HG03196 (cell line): ENCODE results near the gene EXTL2.
"Not testable (repeated sequence)": the region's sequence is repeated elsewhere in the genome, so short reads cannot be mapped to it uniquely, and the experiment has no call there.

Experiments used
- ATAC-seq: cut with Tn5 transposase; IDR thresholded peaks from one replicate; pipeline ENCODE4 v1.9.1; 2021; ENCODE audit not compliant: unreplicated experiment

EXTL2 gene

GRCh38 chr1:100861379-100861778 is 33.3 kb downstream of the EXTL2 start:
- ATAC-seq, result no peak

GRCh38 chr1:100860397-100860991 is 34.1 kb downstream of the EXTL2 start:
- ATAC-seq, result no peak

- ATAC-seq, result not testable (repeated sequence)
Observed at GRCh38 chr1:100855116-100855515, 39.5 kb downstream of the EXTL2 start.

GRCh38 chr1:100852976-100853375 is 41.7 kb downstream of the EXTL2 start:
- ATAC-seq, result no peak

- ATAC-seq, result no peak
Observed at GRCh38 chr1:100851726-100852125, 42.9 kb downstream of the EXTL2 start.

GRCh38 chr1:100847361-100848082 is 47.1 kb downstream of the EXTL2 start:
- no peak for ATAC-seq

GRCh38 chr1:100843160-100843559 is 51.5 kb downstream of the EXTL2 start:
- not testable (repeated sequence) for ATAC-seq

GRCh38 chr1:100835866-100836842 is 58.5 kb downstream of the EXTL2 start:
- ATAC-seq, result no peak

GRCh38 chr1:100834777-100835660 is 59.6 kb downstream of the EXTL2 start:
- ATAC-seq, result no peak

- peak; percentile 46 for ATAC-seq
Observed at GRCh38 chr1:100832694-100833428, 61.8 kb downstream of the EXTL2 start.

GRCh38 chr1:100825666-100826065 is 69.0 kb downstream of the EXTL2 start:
- ATAC-seq, result not testable (repeated sequence)
